GM19397 (cell line): ENCODE data around the gene EOMES.
"Not testable (repeated sequence)": the region's sequence is repeated elsewhere in the genome, so short reads cannot be mapped to it uniquely, and the experiment has no call there.

Experiments used
- ATAC-seq: cut with Tn5 transposase; IDR thresholded peaks from one replicate; pipeline ENCODE4 v1.9.1; 2021; ENCODE audit warnings: mild to moderate bottlenecking, moderate library complexity; ENCODE audit not compliant: unreplicated experiment

EOMES gene

DNA sequence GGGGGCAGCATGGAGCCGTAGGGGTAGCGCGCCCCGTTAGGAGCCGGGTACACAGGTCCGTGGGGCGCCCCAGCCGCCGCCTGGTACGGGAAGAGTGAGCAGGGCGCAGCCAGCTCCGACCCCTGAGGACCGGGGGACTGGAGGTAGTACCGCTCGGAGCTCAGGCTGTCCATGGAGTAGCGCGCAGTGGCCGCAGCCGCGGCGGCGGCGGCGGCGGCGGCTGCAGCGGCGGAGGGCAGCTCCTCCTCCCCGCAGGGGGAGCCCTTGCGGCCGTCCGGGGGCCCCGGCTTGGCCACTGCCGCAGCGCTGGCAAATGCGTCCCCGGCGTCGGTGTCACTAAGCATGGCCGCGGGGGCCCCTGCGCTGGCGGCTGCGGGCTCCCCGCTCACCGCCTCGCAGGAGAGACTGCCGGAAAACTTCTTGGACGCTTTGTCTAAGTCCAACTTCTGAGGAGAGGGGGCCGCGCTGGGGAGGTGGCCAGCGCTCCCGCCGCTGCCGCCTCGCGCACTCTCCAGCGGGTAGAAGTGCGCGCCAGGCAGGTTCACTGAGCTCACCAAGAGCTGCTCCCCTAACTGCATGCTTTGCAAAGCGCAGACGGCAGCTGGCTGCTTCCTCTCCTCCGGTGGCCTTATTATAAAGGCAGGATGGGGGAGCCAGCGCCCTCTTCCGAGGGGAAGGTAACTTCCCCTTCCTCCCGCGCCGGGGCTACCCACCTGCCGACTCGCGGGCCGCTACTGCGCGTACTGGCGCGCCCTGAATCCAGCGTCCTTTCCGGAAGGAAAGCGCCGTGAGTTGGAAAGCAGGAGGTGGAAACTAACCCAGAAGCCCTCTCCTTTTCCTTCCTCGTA, at the start of gene EOMES:
EOMES (minus strand) TSS at position 607 of the 848 bp plus-strand sequence; CDS start at position 578, 29 bp downstream.
- ATAC-seq, result peak; percentile 67

DNA sequence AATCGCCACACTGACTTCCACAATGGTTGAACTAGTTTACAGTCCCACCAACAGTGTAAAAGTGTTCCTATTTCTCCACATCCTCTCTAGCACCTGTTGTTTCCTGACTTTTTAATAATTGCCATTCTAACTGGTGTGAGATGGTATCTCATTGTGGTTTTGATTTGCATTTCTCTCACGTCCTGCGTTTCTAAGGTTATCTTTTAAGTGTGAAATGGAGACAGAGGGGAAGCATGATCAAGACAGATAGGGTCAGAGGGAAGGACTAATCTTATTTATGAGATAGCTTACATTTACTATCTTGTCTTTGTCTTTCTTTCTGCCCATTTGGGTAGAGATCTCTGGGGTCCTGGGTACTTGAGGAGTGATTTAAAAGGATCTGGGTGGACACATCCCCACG, 48.3 kb upstream of the EOMES start:
- not testable (repeated sequence) for ATAC-seq

DNA sequence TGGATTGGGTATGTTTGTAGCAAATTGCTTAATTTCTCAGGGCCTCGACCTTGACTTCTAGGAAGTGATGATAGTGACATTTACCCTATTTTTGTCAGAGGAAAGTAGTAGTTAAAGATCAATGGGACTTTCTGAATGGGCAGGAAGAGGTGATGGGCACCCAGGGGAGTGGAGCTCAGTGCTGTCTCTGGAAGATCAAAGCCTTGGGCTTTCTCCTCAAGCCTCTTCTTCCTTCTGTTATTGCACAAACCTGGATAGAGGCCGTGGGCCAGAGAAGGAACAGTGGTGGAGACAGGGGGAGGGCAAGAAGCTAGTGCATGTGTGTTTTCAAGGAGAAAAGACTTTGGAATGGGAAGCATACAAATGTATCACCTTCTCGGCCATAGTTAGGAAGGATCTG, 44.9 kb upstream of the EOMES start:
- ATAC-seq, result no peak

- no peak for ATAC-seq
Observed at GRCh38 chr3:27758083-27758482, 36.0 kb upstream of the EOMES start.

GRCh38 chr3:27756877-27757276, 34.8 kb upstream of the EOMES start:
- no peak for ATAC-seq

GRCh38 chr3:27752926-27753325, 30.8 kb upstream of the EOMES start:
- no peak for ATAC-seq

DNA sequence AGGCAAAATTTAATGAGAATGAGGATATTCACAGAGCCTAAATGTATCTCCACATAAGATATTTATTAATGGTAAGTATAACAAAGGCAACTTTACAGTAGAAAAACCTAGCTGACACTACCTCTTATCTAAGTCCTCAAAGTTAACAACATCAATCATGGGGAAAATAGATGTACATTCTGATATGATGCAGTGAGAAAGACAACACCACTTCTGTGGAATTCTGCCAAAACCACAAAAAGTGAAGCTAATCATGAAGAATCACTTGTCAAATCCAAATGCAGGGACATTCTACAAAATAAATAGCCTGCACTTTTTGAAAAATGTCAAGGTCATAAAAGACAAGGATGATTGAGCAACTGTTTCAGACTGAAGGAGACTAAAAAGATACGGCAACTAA, 27.5 kb upstream of the EOMES start:
- ATAC-seq, result no peak

GRCh38 chr3:27746838-27747237, 24.7 kb upstream of the EOMES start:
- no peak for ATAC-seq

DNA sequence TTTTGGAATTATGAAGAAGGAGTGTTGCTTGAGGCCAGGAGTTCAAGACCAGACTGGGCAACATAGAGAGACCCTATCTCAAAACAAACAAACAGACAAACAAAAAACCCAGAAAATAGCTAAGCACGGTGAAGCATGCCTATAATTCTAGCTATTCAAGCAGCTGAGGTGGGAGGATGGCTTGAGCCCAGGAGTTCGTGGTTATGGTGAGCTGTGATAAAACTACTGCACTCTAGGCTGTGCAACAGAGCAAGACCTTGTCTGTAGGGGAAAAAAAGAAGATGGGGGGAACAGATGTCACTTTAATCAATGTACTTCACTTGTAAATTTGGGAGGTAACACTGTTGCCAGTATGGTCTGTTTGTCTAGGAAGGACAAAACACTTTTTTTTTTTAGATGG, 18.7 kb upstream of the EOMES start:
- no peak for ATAC-seq

DNA sequence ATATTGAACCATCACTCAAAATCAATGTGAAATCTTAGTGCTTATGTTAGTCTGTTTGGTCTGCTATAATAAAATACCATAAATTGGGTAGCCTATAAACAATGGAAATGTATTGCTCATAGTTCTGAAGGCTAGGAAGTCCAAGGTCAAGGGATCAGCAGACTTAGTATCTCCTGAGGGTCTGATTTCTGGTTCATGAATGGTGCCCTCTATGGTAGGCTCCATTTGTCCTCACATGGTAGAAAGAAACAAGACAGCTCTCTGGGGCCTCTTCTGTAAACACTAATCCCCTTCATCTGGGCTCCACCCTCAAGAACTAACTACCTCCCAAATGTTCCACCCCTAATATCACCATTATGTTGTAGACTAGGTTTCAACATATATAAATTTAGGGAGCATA, 15.0 kb upstream of the EOMES start:
- ATAC-seq, result no peak

DNA sequence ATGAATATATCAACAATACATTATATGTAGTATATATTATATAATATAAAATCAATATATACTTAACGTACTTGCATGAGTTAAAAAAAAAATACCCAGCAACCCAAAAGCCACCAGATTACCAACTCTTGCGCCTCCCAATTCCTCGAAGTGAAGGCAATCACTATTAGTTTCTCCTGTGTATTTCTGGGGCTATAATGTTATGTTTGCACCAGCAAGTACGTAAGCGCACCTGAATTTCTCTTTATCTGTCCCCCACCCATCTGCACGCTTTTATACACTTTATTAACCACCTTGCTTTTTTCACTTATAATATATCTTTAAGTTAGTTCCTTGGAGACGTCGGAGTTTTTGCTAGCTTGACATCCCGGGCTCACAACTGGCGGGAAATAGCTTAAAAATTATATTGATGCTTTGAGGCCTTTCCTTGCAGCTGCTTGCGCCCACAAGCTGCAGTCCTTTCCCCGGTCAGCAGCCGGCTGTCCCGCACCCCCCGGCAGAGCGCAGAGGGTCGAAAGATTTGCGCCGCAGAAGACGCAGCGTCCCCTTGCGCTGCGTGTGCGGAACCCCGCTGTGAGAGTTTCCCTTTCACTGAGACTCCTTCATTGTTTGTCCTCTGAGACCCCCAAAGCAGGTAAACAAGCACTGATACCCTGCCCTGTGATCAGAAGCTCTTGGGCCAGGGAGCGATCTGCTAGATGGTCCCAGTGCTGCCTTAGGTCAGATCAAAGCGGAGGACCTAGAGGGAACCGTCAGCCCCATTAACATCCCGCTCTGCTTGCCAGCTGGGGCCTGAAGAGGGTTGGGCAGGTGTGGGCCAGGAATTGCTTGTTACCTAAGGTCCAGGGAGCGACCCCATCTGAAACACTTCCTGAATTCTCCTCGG, 8.9 kb upstream of the EOMES start:
- no peak for ATAC-seq

DNA sequence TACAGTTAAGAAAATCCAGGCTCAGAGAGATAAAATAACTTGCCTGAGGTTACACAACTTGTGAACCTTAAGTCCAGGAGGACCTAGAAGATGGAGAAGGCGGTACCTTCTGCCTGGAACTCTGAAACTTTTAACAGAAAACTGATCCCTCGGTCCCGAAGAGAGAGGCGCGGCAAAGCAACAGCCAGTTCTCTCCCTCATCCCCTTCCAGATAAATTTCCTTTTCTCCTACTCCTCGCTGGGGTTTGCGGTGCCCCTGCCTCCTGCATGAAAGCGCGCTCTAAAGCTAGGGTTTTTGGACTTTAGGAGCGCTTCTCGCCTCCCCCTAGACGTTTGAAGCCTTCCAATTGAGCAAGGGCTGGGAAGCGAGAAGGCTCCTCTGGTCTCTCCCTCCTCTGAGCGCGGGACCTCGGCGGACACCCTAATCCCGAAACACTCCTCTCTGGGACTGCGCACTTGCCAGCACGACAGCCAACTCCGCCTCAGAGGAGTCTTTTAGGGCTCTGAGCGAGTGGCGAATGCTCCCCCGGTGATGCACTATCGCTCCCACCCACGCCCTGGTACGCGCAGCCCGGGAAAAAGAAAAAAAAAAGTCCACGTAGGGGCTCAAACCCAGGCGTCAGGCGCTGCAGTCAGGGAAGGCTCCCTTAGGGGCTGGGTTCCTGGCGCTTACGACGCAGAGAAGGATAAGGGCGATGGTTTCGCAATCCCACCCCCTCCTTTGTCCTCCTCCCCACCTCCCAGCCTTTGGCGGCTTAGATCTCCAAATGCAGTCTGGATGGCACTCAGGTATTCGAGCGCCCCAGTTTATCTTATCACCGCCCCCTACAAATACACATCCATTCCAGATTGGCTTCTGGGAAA, 7.9 kb upstream of the EOMES start:
- ATAC-seq, result no peak

DNA sequence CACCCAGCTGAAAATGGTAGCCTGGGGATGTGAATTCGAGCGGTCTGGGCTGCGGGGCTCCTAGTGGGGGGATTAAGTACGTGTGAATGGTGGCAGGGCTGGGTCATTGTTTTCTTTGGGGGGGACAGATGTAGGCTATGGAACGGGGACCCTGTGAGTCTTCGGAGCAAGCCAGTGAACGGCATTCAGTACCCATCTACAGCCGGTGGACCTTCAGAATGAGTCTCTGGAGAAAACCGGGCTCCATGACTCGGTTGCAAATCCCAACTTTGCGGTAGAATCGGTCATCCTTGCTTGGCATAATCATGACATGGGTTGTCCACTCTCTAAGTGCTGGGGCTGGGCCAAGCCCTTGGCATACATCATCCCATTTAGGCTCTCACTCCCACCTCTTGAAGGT, 7.2 kb upstream of the EOMES start:
- no peak for ATAC-seq

GRCh38 chr3:27728195-27729087, 6.3 kb upstream of the EOMES start:
- peak; percentile 49 for ATAC-seq

- ATAC-seq, result no peak
Observed at GRCh38 chr3:27726240-27726639, 4.1 kb upstream of the EOMES start.

DNA sequence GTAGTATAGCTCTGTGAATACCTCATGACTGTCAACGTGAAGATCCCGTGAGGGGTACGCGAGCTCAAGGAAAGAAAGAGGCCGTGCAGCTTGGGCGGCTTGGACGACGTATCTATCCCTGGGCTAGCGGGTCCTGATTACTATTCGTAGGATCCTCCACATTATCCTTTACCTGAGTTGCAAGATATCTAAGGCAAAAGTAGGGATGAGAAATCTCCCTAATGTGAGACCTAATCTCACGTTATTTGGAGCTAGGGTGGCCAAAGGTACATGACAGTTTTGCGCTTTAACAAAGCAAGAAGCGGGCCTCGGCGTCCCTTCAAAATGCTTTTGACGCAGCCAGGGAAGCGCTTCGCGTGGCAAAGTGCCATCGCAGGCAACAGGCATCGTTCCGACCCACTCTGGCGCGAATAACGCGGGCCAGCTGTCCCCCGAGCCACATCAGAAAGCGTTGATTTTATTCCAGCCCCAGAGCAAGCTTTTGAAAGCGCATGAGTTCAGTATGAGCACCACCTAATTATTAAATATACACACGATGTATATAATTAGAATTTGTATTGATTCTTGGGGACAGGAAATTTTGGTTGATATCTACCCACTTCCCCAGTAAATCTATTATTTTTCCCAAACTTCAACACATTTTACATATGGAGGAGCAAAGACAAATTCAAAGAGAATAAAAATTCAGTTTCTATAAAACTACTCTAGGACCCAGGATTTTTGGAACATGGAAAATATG, 2.5 kb upstream of the EOMES start:
- ATAC-seq, result no peak

DNA sequence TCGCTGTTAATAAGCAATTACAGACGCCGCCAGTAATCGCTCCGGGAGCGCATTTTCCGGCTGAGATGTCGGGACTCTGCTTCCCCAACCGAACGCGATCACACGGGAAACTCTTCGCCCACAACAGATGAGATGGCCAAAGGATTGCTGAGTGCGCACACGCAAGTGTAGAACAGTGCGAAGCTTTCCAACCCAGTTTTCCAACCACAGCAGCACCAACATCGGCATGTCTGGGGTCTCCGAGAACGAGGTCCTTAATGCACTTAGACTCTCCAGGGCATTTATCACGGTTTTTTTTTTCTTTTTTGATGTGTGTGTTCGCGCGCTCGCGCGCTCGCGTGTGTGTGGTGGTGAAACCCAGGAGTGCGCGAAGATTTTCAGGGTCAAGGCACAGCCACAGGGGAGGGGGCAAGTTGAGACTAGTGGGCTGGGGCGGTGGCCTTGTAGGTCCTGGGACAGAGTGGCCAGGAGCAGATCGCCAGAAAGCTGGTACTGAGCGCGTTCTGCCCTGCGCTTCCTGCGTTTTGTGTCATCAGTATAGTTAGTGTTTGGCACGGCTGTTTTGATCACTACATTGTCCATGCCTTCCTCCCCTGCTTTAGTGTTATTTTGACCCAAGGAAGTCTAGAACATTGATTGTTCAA, 1.8 kb upstream of the EOMES start:
- ATAC-seq, result no peak

- no peak for ATAC-seq
Observed at GRCh38 chr3:27723456-27723814, 1.3 kb upstream of the EOMES start.

DNA sequence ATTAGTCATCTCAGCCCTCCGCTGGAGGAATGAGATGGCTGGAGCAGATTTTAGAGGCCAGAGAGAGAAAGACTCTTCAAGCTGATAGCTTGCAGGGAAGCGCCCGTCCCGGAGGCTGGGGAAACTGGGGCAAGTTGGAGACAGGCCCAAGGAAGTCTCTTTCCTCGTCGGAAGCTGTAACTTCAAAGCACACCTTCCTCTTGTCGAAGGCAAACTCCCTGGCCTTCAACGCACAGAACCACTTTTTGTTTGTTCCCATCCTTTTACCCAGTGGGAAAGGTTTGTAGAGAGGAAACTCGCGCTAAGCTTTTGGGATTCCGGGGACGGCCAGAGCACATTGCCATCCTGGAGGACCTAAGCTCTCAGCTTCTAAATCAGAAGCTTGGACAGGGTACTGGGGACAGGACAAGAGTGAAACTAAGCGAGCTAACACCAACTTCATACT, 900 bp upstream of the EOMES start:
- ATAC-seq, result no peak
